Measurements from ENCODE around the gene MINK1.

The MINK1 gene
- 159 to 175 reads per million in 2 donors for total RNA-seq

- peak; percentile 82 for DNase-seq
Measured at GRCh38 chr17:4833178-4833940, at the start of gene MINK1. Gene MINK1, plus strand, starts transcription at chr17:4833340. Its CDS starts 244 bp downstream, at chr17:4833584.

DNA sequence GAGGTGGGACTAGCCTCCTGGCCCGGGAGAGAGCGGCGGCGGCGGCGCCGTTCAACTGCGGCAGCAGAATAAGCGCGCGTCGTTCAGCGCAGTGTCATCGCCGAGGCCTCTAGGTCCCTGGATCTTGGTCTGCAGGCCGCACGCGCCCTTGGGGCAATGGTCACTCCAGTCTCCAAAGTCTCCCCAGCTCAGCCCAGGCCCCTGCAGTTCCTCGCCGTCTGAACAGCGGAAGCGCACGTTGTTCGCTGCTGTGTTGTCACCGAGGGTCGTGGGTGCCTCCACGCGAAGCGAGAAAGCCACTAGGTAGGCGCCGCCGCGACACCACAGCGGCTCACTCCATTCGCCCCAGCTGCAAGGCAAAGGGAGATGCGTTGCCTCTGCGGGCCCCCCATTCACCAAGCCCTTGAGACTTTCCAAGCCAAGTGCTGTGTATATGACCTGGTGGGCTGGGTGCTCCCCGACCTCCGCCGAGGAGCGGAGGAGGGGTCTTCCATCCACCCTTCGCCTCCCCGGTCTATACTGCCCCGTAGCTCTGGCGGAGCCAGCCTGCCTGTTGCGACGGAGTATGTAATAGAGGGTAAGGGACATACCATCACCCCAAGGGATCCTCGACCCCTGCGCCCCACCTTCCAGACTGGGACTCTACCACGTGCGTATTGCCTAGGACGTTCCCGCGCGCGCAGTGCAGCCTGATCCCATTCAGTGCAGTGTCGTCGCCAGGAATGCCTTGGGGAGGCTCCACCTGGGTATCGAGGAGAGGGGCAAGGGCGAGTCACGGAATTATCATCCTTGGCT lies 47.6 kb upstream of the MINK1 start:
- DNase-seq = no peak

DNA sequence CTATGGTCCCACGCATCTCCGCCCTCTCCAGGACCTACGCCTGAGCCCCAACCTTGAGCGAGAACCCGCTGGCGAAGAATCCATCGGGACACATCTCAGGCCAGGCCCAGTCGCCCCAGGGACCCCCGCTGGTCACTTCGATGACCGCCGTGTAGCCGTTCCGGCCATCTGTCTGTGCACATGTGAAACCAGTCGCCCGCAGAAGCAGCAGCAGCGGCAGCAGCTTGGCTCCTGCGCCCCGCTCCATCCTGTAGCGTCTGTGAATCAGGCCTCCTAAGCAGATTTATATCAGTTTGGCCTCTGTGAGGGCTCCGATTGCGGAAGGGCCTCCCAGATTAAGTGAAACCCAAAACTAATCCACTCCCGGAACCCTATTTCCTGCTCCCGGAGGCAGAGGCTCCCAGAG lies 47.0 kb upstream of the MINK1 start, which contains the start of gene VMO1:
Gene VMO1, minus strand, starts transcription at position 259 of the 406 bp plus-strand sequence. Its CDS starts 12 bp downstream, at position 247.
- no peak for DNase-seq

DNA sequence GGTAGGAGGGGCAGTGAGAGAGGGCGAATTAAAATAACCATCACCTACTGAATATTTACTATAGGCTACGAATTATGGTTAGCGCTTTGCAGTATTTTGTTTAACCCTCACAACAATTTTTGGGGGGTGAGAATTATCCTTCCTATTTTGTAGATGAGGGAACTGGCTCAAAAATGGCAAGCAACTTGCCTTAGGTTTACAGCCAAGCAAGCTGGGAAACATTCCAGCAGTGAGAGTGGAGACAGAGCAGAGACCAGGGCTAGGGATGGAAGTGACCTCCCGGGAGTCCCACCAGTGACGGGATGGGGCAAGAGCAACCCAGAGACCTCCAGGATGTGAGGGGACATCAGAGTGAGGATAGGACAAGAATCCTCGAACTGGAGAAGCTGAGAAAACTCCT lies 46.6 kb upstream of the MINK1 start:
- no peak for DNase-seq

DNA sequence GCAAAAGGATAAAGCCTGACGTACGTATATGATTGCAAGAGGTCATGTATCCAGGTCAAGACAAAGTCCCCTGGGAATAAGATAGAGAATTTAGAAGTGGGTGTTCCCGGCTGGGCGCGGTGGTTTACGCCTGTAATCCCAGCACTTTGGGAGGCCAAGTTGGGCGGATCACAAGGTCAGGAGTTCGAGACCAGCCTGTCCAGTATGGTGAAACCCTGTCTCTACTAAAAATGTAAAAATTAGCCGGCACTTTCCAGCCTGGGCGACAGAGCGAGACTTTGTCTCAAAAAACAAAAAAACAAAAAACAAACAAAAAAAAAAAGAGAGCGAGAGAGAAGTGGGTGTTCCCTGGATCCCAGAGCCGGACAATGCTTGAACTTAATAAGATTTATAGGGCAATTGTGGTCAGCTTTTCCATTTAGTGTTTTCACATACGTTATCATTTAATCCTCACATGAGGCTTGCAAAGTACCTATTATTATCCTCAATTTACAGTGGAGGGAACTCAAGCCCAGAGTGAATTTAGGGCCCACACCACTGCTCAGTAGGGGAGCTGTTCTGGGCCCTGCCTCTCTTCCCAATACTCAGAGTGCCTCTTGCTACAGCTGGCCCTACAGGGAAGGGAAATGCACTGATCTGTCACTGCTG lies 44.9 kb upstream of the MINK1 start:
- DNase-seq = no peak

DNA sequence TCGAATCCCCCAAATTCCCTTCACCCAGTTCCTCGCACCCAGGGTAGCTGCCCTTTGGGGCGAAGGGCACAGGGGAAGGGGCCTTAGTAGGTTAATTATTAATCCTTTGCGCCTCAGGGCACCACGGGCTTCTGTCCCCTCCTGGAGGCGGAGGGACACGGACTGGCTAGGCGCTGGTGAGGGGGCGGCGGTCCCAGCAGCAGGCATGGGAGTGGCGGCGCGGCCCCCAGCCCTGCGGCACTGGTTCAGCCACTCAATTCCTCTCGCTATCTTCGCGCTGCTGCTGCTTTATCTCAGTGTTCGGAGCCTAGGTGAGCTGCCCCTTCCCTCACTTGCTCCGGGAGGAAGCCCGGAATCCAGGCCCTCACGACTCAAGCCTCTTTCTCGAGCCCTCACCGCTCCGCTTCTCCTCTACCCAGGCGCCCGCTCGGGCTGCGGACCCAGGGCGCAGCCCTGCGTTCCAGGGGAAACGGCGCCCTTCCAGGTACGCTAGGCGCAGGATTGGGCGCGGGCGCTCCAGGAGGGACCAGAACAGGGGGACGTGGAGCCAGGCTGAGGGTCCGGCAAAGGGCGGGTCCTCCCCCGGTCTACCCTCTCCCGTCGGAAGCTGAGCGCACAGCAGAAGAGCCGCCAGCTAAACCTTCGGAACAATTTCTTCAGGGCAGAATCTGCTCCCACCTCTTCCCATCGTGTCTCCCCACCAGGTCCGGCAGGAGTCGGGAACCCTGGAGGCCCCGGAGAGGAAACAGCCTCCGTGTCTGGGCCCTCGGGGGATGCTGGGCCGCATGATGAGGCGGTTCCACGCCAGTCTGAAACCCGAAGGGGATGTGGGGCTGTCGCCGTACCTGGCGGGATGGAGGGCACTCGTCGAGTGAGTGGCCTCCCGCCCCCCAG lies 44.1 kb upstream of the MINK1 start, which contains the start of gene GLTPD2:
Gene GLTPD2, plus strand, starts transcription at position 158 of the 894 bp plus-strand sequence. Its CDS starts 48 bp downstream, at position 206.
- no peak for DNase-seq

DNA sequence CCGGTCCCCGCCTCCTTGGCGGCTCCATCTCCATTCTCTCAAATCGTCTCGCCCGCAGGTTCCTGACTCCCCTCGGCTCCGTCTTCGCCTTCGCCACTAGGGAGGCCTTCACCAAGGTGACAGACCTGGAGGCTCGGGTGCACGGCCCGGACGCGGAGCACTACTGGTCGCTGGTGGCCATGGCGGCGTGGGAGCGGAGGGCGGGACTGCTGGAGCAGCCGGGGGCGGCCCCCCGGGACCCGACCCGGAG lies 43.5 kb upstream of the MINK1 start:
- no peak for DNase-seq

GRCh38 chr17:4789951-4790704 lies 43.0 kb upstream of the MINK1 start:
- DNase-seq = peak; percentile 68

DNA sequence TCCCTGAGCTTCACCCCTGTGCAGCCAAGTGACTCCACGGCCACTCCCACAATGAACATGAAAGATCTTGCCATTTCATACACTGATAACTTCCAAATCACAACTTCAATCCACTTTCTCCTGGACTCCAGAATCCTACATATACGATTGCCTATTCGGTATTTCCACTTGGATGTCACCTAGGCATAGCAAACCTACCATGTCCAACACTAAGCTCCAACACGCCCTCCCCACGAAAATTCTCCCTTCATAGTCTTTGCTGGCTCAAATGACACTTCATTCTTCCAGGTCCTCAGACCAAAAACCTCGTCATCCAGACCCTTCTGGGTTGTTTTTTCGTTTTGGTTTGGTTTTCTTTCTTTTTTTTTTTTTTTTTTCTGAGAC lies 42.4 kb upstream of the MINK1 start:
- DNase-seq = no peak

GRCh38 chr17:4795168-4795567 lies 38.0 kb upstream of the MINK1 start:
- DNase-seq = no peak

DNA sequence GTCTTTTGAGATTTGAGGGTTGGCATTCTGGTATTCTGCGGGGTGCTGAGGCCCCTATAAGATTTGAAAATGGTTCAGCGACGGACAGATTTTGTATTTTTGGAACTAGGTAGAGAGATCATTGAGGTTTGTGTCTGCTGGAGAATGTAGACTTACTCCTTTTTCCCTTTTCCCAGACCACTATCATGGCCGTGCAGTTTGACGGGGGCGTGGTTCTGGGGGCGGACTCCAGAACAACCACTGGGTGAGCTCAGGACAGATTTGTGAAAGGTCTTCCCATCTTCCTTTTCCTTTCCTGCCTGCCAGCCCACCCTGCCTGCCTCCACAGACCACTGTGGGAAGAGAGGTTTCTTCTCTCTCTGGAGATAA lies 36.6 kb upstream of the MINK1 start:
- no peak for DNase-seq

DNA sequence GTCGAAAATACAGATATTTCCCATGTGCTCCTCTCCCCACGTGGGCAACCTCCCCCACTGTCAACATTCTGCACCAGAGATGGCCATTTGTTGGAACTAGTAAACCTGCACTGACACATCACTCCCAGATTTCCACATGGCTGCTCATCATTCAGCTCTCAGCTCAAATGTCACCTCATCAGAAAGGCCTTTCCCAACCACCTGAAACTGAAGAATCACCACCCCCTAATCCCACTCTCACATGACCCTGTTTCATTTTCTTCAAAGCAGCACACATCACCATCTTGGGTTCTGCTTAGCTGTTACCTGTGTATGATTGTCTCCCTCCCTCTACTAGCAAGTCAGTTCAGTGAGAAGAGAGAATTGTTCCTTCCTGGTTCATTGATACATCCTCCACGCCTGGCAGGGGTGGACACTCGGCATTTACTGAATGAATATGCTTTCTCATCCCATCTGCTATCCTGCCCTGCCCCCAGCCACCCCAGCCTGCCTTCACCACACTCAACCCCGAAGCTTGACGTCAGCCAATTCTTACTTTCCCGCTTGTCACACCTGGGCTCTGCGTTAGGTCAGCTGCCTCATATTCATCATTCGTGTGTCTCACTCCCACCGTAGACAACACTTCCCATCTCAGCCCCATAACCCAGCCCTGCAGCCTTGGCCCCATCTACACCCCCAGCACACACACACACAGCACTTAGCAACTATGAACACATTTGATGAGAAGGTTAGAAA lies 32.5 kb upstream of the MINK1 start:
- no peak for DNase-seq

- no peak for DNase-seq
Measured at GRCh38 chr17:4802228-4802627, 30.9 kb upstream of the MINK1 start, which contains the start of gene C17orf114. Gene C17orf114, minus strand, starts transcription at chr17:4802328.

DNA sequence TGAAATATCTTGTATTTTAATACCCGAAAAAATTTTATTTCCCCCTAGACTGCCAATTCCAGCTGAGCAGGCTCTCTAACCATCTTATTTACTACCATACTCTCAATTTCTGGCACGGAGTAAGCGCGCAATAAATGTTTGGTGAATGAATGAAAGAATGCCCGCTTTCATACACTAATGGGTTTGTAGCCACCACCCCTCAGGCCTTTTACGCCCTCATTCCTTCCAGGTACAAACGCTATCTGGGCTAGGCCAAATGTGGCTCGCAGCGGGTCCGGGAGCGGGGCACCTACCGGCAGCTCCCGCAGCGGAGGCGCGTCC lies 26.7 kb upstream of the MINK1 start:
- DNase-seq = no peak

DNA sequence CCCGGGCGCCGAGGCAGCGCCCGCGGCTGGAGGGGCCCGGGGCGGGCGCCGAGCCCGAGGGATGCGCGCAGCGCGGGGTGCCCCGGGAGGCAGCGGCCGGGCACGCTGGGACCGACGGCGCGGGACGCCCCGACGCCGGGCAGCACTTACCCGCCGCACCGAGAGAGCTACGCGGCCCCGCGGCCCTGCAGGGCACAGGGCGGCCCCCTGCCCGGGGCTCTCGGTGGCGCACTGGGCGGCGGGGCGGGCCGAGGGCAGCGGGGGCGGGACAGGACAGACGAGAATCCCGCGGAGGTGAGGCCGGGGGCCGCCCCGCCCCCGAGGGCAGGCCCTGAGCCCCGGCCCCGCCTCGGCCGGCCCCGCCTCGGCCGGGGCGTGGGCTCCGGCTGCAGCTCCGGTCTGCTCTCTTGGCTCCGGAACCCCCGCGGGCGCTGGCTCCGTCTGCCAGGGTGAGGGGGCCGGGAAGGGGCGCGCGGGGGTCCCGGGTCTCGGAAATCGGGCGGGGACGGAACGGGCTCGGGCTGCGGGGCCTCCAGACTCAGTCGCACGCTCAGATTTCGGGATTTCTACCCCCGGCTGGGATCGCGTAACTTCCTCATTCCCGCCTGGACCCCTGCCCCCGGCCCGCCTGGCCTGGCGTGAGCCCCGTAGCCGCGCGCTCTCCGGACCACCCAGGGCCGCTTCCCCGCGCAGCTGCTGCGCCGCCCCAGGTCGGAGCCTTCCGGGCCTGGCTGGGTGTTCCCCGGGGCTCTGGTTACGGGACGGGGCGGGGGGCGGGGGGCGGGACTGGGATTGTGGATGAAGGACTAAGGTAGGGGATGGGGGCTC lies 26.1 kb upstream of the MINK1 start, which contains the start of gene PLD2:
Gene PLD2, plus strand, starts transcription at position 376 of the 828 bp plus-strand sequence. CDS start 621 bp downstream, outside the sequence.
- peak; percentile 84 for DNase-seq

GRCh38 chr17:4807605-4808377 lies 25.3 kb upstream of the MINK1 start:
- no peak for DNase-seq

DNA sequence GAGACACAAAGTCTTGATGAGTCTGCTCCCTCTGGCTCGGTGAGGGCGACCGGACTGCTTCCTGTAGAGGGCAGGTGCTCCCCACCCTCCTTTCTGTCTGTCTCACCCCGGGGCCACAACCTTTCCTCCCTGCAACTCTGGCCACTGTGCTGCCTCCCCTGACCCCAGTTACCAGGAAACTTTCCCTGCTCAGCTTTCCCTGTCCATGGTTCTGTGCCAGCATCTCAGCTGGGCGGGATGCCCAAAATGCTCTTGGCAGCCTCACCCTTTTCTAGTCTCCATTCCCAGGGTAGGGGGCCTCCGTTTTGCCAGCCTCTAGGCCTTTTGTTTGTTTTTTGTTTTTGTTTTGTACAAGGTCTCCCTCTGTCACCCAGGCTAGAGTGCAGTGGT lies 24.8 kb upstream of the MINK1 start:
- no peak for DNase-seq

GRCh38 chr17:4810696-4811290 lies 22.3 kb upstream of the MINK1 start:
- no peak for DNase-seq

- DNase-seq = no peak
Measured at GRCh38 chr17:4811471-4811870, 21.7 kb upstream of the MINK1 start.
